HepG2 (cell line): ENCODE data around the gene FOXA1. TPM values are rescaled to one million over a fixed set of nuclear protein-coding genes. Genes with fewer than 3 reads are reported as not detected.

ENCODE experiments used
- EED ChIP-seq: sonication (generic); formaldehyde crosslinking; IDR thresholded peaks from 2 replicates; pipeline ENCODE4 v1.5.0; 2020; ENCODE audit warnings: mild to moderate bottlenecking, missing genetic modification reagents
- HMGXB3 ChIP-seq: sonication (generic); formaldehyde crosslinking; IDR thresholded peaks from 2 replicates; pipeline ENCODE4 v1.4.0; 2020; ENCODE audit warnings: missing genetic modification reagents, borderline replicate concordance
- HOMEZ ChIP-seq: IDR thresholded peaks from 2 replicates; pipeline ENCODE4 v1.6.1; 2016; ENCODE audit warnings: low read depth
- JDP2 ChIP-seq: sonication (generic); formaldehyde crosslinking; IDR thresholded peaks from 2 replicates; pipeline ENCODE4 v1.8.1; 2022; ENCODE audit warnings: missing genetic modification reagents, borderline replicate concordance
- KLF13 ChIP-seq: sonication (generic); formaldehyde crosslinking; IDR thresholded peaks from 2 replicates; pipeline ENCODE4 v1.4.0; 2020; ENCODE audit warnings: mild to moderate bottlenecking, missing genetic modification reagents
- KMT2A ChIP-seq: sonication (generic); formaldehyde crosslinking; IDR thresholded peaks from 2 replicates; pipeline ENCODE4 v1.4.0; 2020; ENCODE audit warnings: missing genetic modification reagents
- MAF1 ChIP-seq: sonication (generic); formaldehyde crosslinking; IDR thresholded peaks from 2 replicates; pipeline ENCODE4 v1.5.0; 2020; ENCODE audit warnings: missing genetic modification reagents, borderline replicate concordance
- MIXL1 ChIP-seq: IDR thresholded peaks from 2 replicates; pipeline ENCODE4 v1.6.1; 2016
- NFATC3 ChIP-seq: sonication (generic); formaldehyde crosslinking; IDR thresholded peaks from 2 replicates; pipeline ENCODE4 v1.5.1; 2020; ENCODE audit warnings: mild to moderate bottlenecking, missing genetic modification reagents
- PCBP2 ChIP-seq: fragments of 200-400 bp; formaldehyde crosslinking; optimal IDR thresholded peaks from 2 replicates; pipeline ENCODE3; 2018; ENCODE audit warnings: low read length, low read depth; ENCODE audit not compliant: poor library complexity, severe bottlenecking
- RARG ChIP-seq: sonication (generic); formaldehyde crosslinking; IDR thresholded peaks from 2 replicates; pipeline ENCODE4 v1.4.0; 2020; ENCODE audit warnings: low read depth, mild to moderate bottlenecking, missing genetic modification reagents
- TOE1 ChIP-seq: sonication (generic); formaldehyde crosslinking; IDR thresholded peaks from 2 replicates; pipeline ENCODE4 v1.4.0; 2020; ENCODE audit warnings: mild to moderate bottlenecking, missing genetic modification reagents
- WIZ ChIP-seq: sonication (generic); formaldehyde crosslinking; IDR thresholded peaks from 2 replicates; pipeline ENCODE4 v1.5.1; 2020; ENCODE audit warnings: mild to moderate bottlenecking, missing genetic modification reagents
- ZFP37 ChIP-seq: sonication (generic); formaldehyde crosslinking; IDR thresholded peaks from 2 replicates; pipeline ENCODE4 v1.4.0; 2020; ENCODE audit warnings: missing genetic modification reagents, borderline replicate concordance
- ZNF256 ChIP-seq: sonication (generic); formaldehyde crosslinking; conservative IDR thresholded peaks from 2 replicates; pipeline ENCODE4 v1.4.0; 2020; ENCODE audit warnings: missing genetic modification reagents
- ZNF317 ChIP-seq: sonication (generic); formaldehyde crosslinking; IDR thresholded peaks from 2 replicates; pipeline ENCODE4 v1.5.0; 2020; ENCODE audit warnings: mild to moderate bottlenecking, missing genetic modification reagents
- ZNF556 ChIP-seq: sonication (generic); formaldehyde crosslinking; IDR thresholded peaks from 2 replicates; pipeline ENCODE4 v1.4.0; 2020; ENCODE audit warnings: mild to moderate bottlenecking, missing genetic modification reagents, borderline replicate concordance
- ZNF781 ChIP-seq: sonication (generic); formaldehyde crosslinking; IDR thresholded peaks from 2 replicates; pipeline ENCODE4 v1.5.1; 2020; ENCODE audit warnings: borderline replicate concordance, mild to moderate bottlenecking, missing genetic modification reagents; ENCODE audit errors: not compliant biosample characterization
- polyA plus RNA-seq, 8 experiments: library from polyadenylated mRNA; depleted of rRNA in 3 of 8; stranded (reverse) in 7 of 8; unstranded in 1 of 8; fragments of >200 nt; fragmentation: Illumina TruSeq in 4 of 8; extraction: Trizol in 4 of 8; gene quantifications; 2 replicates each; pipeline versions ENCODE4 v1.2.1 to v1.2.3, GENCODE V29; 2011 to 2016; ENCODE audit warnings: low read depth in 4 of 8, missing spikeins in 1 of 8, mixed read lengths in 1 of 8; ENCODE audit not compliant: insufficient read depth in 1 of 8
- total RNA-seq, 5 experiments: library from RNA; depleted of rRNA; stranded (reverse); fragments of >200 nt; fragmentation: Illumina TruSeq; extraction: Trizol; gene quantifications; 2 replicates each; pipeline ENCODE4 v1.2.3, GENCODE V29; 2016; ENCODE audit warnings: low read depth in 1 of 5
- TF ChIP-seq, protein P1 (sequence below): sonication (generic); formaldehyde crosslinking; IDR thresholded peaks from 2 replicates; pipeline ENCODE4 v1.4.0; 2020; ENCODE audit warnings: mild to moderate bottlenecking, missing genetic modification reagents
- TF ChIP-seq, protein P2 (sequence below): sonication (generic); formaldehyde crosslinking; IDR thresholded peaks from 2 replicates; pipeline ENCODE4 v1.5.0; 2020; ENCODE audit warnings: mild to moderate bottlenecking, missing genetic modification reagents

The FOXA1 gene
- total and polyA plus RNA-seq, 2 of the 13 experiments (the other 11 are each of a cell fraction or from before 2014, with no cell fraction given), result 43.4 to 58.6 TPM

DNA sequence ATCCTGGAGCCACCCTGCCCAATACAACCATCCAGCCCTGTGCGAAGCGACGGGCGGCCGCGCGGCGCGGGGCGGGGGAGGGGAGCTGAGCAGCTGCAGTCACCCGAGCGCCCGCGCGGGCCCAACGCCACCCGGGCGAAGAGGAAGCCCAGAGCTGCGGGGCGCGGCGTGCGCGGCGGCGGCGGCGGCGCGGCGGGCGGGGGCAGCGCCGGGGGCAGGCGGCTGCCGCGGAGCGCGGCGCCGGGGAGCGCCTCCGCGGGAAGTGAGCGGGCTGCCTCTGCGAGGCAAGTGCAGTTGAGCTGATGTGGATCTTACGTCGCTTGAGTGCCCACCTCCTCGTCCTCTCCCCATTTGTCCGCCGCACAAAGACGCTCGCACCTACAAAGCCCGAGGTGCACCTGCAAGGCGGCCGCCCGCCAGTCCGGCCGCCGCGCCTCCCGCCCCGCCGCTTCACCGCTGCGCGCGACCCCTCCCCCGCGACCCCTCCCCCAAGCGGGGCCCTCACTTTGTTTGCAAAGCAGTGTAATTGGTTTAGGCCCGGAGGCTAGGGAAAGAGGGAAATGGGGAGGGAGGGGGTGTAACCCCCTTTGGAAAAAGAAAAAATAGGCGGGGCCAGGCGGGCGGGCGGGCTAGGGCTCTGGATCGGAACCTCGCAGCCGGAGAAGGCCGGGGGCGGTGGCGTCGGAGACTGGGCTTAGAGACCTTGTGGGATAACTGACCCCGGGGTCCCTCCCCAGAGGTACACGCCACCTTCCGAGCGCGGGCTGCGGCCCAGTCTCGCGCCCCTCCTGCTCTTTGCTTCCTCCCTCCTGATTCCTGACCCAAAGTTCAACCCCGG lies at the start of gene FOXA1, which contains the start of gene TTC6 (continued):
- TF ChIP-seq HMGXB3 (peak; percentile 54; the same call in 1 of the 2 replicates), EED (CRISPR knock-in tag) (no peak; the same call in none of the 2 replicates), ZNF781 (CRISPR knock-in tag) (no peak), RARG (no peak), ZNF556 (CRISPR knock-in tag) (no peak), ZFP37 (CRISPR knock-in tag) (peak; percentile 14; the same call in 1 of the 2 replicates), HOMEZ (CRISPR knock-in tag) (no peak; the same call in 1 of the 2 replicates), TOE1 (CRISPR knock-in tag) (no peak), KLF13 (CRISPR knock-in tag) (no peak), NFATC3 (CRISPR knock-in tag) (no peak), ZNF256 (CRISPR knock-in tag) (0 out of 2 replicates have a peak, but pooled peaks have one; percentile 14), WIZ (CRISPR knock-in tag) (peak; percentile 8; the same call in 1 of the 2 replicates), MAF1 (CRISPR knock-in tag) (peak; percentile 82), MIXL1 (0 out of 2 replicates have a peak, but pooled peaks have one; percentile 55), JDP2 (no peak), PCBP2 (peak; percentile 1), KMT2A (CRISPR knock-in tag) (peak; percentile 73), ZNF317 (CRISPR knock-in tag) (peak; percentile 71; the same call in 1 of the 2 replicates)
- TF ChIP-seq, protein P1, sequence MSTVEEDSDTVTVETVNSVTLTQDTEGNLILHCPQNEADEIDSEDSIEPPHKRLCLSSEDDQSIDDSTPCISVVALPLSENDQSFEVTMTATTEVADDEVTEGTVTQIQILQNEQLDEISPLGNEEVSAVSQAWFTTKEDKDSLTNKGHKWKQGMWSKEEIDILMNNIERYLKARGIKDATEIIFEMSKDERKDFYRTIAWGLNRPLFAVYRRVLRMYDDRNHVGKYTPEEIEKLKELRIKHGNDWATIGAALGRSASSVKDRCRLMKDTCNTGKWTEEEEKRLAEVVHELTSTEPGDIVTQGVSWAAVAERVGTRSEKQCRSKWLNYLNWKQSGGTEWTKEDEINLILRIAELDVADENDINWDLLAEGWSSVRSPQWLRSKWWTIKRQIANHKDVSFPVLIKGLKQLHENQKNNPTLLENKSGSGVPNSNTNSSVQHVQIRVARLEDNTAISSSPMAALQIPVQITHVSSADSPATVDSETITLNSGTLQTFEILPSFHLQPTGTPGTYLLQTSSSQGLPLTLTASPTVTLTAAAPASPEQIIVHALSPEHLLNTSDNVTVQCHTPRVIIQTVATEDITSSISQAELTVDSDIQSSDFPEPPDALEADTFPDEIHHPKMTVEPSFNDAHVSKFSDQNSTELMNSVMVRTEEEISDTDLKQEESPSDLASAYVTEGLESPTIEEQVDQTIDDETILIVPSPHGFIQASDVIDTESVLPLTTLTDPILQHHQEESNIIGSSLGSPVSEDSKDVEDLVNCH (CRISPR knock-in tag), result no peak
- TF ChIP-seq, protein P2, sequence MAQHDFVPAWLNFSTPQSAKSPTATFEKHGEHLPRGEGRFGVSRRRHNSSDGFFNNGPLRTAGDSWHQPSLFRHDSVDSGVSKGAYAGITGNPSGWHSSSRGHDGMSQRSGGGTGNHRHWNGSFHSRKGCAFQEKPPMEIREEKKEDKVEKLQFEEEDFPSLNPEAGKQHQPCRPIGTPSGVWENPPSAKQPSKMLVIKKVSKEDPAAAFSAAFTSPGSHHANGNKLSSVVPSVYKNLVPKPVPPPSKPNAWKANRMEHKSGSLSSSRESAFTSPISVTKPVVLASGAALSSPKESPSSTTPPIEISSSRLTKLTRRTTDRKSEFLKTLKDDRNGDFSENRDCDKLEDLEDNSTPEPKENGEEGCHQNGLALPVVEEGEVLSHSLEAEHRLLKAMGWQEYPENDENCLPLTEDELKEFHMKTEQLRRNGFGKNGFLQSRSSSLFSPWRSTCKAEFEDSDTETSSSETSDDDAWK, result no peak
